HEK293 (cell line): ENCODE data around the gene USP22.
A peak's percentile ranks its signal among the peaks of the same experiment; 100 is the strongest.

Source experiments
- CTCF ChIA-PET: fragments of 350-600 bp; formaldehyde crosslinking; extraction: SDS; loops from one replicate; lab custom pipeline; 2021; ENCODE audit warnings: antibody characterized with exemption; lab: Yijun Ruan, JAX
- POLR2A ChIA-PET: fragments of 300-600 bp; formaldehyde crosslinking; extraction: SDS; loops from one replicate; lab custom pipeline; 2020; ENCODE audit warnings: antibody characterized with exemption, inconsistent platforms; lab: Yijun Ruan, JAX
- H3K27ac ChIP-seq: fragments of 200-500 bp; sonication (Bioruptor generic); 2 replicates; pipeline ENCODE4 v1.5.1; 2014; ENCODE audit warnings: low read depth, low read length, control low read depth, inconsistent platforms; ENCODE audit errors: extremely low read depth
- H3K36me3 ChIP-seq, 2 experiments: fragments of 200-500 bp in 1 of 2; sonication (Bioruptor generic) in 1 of 2; 1 replicate in 1 of 2; 2 replicates in 1 of 2; pipeline ENCODE4 v1.5.1; 2014 to 2017; ENCODE audit warnings: inconsistent platforms in 2 of 2, low read length in 2 of 2; ENCODE audit not compliant: control insufficient read depth in 2 of 2, insufficient read depth in 1 of 2
- H3K4me1 ChIP-seq: fragments of 200-500 bp; sonication (Bioruptor generic); 2 replicates; pipeline ENCODE4 v1.5.1; 2014; ENCODE audit warnings: mild to moderate bottlenecking, low read length, inconsistent platforms; ENCODE audit not compliant: control insufficient read depth, insufficient read depth
- H3K4me3 ChIP-seq: 2 replicates; pipeline ENCODE4 v1.5.1; 2011; ENCODE audit warnings: low read depth, mild to moderate bottlenecking, control low read depth, low read length, moderate library complexity
- H3K9me3 ChIP-seq: fragments of 200-500 bp; sonication (Bioruptor generic); 2 replicates; pipeline ENCODE4 v1.5.1; 2014; ENCODE audit warnings: low read depth, low read length, inconsistent platforms; ENCODE audit not compliant: control insufficient read depth, insufficient read depth
- GFI1B ChIP-seq: fragments of 450-650 bp; formaldehyde crosslinking; IDR thresholded peaks from 2 replicates; pipeline ENCODE4 v1.5.1; 2016; ENCODE audit warnings: missing biosample characterization, missing genetic modification characterization
- GLI4 ChIP-seq: fragments of 450-650 bp; formaldehyde crosslinking; IDR thresholded peaks from 2 replicates; pipeline ENCODE4 v1.5.1; 2016; ENCODE audit warnings: missing biosample characterization, missing genetic modification characterization
- INSM2 ChIP-seq: fragments of 450-650 bp; formaldehyde crosslinking; IDR thresholded peaks from 2 replicates; pipeline ENCODE4 v1.5.1; 2016; ENCODE audit warnings: missing biosample characterization, missing genetic modification characterization
- KLF10 ChIP-seq: fragments of 450-650 bp; IDR thresholded peaks from 2 replicates; pipeline ENCODE4 v1.5.1; 2018; ENCODE audit warnings: missing biosample characterization, mild to moderate bottlenecking, missing genetic modification characterization
- PRDM1 ChIP-seq: fragments of 450-650 bp; formaldehyde crosslinking; IDR thresholded peaks from 2 replicates; pipeline ENCODE4; 2016; ENCODE audit warnings: missing biosample characterization, missing genetic modification characterization
- TSHZ1 ChIP-seq: fragments of 450-650 bp; formaldehyde crosslinking; IDR thresholded peaks from 2 replicates; pipeline ENCODE4 v1.5.1; 2016; ENCODE audit warnings: missing biosample characterization, missing genetic modification characterization, borderline replicate concordance
- ZNF133 ChIP-seq: fragments of 450-650 bp; formaldehyde crosslinking; IDR thresholded peaks from 2 replicates; pipeline ENCODE4 v1.5.1; 2016; ENCODE audit warnings: missing biosample characterization, missing genetic modification characterization
- ZNF146 ChIP-seq: fragments of 450-650 bp; formaldehyde crosslinking; IDR thresholded peaks from 2 replicates; pipeline ENCODE4 v1.5.1; 2016; ENCODE audit warnings: missing biosample characterization, missing genetic modification characterization
- ZNF175 ChIP-seq: fragments of 450-650 bp; formaldehyde crosslinking; IDR thresholded peaks from 2 replicates; pipeline ENCODE4 v1.5.1; 2016; ENCODE audit warnings: missing biosample characterization, missing genetic modification characterization
- ZNF214 ChIP-seq: fragments of 450-650 bp; formaldehyde crosslinking; IDR thresholded peaks from 2 replicates; pipeline ENCODE4 v1.5.1; 2017; ENCODE audit warnings: missing biosample characterization, mild to moderate bottlenecking, missing genetic modification characterization, borderline replicate concordance
- ZNF266 ChIP-seq: fragments of 450-650 bp; formaldehyde crosslinking; IDR thresholded peaks from 2 replicates; pipeline ENCODE4 v1.5.1; 2016; ENCODE audit warnings: missing biosample characterization, missing genetic modification characterization, low read depth
- ZNF280D ChIP-seq: fragments of 450-650 bp; formaldehyde crosslinking; IDR thresholded peaks from 2 replicates; pipeline ENCODE4 v1.5.1; 2016; ENCODE audit warnings: missing biosample characterization, missing genetic modification characterization
- ZNF580 ChIP-seq: fragments of 450-650 bp; formaldehyde crosslinking; IDR thresholded peaks from 2 replicates; pipeline ENCODE4 v1.5.1; 2016; ENCODE audit warnings: missing biosample characterization, missing genetic modification characterization
- ZNF596 ChIP-seq: fragments of 450-650 bp; IDR thresholded peaks from 2 replicates; pipeline ENCODE4 v1.5.0; 2018; ENCODE audit warnings: missing biosample characterization, mild to moderate bottlenecking, missing genetic modification characterization, moderate library complexity
- ZNF677 ChIP-seq: fragments of 450-650 bp; IDR thresholded peaks from 2 replicates; pipeline ENCODE4 v1.5.0; 2018; ENCODE audit warnings: missing biosample characterization, mild to moderate bottlenecking, missing genetic modification characterization, moderate library complexity

The USP22 gene

GRCh38 chr17:20986767-20987510, 55.9 kb downstream of the USP22 start:
- H3K9me3 ChIP-seq = no peaks in the 10 kb centered on the region
- TF ChIP-seq ZNF596 (no peak), PRDM1 (no peak), ZNF146 (tag by site-specific recombination) (peak; percentile 98), ZNF677 (tag by site-specific recombination) (no peak), ZNF266 (tag by site-specific recombination) (no peak), GFI1B (tag by site-specific recombination) (no peak), TSHZ1 (tag by site-specific recombination) (no peak), ZNF133 (tag by site-specific recombination) (no peak), GLI4 (tag by site-specific recombination) (no peak), ZNF214 (tag by site-specific recombination) (no peak), INSM2 (tag by site-specific recombination) (no peak), ZNF580 (tag by site-specific recombination) (no peak), KLF10 (tag by site-specific recombination) (no peak), ZNF280D (tag by site-specific recombination) (peak; percentile 13; the same call in 1 of the 2 replicates)
- H3K27ac ChIP-seq = no peak overlapping the region
- no peak overlapping the region for H3K4me3 ChIP-seq
- no peaks in the 10 kb centered on the region for H3K36me3 ChIP-seq
- POLR2A ChIA-PET = no interaction called here
- CTCF ChIA-PET = interaction anchor here (0.7 to 1.6 kb wide), 3 partner anchors 23 to 185 kb away, joined by 3 to 5 read pairs (median 4); no protein-coding TSS in a partner anchor
- no peaks in the 10 kb centered on the region for H3K4me1 ChIP-seq

- POLR2A ChIA-PET = no interaction called here
- TF ChIP-seq ZNF175 = no peak
- TF ChIP-seq, all 188 proteins: peak for 0
- H3K27ac ChIP-seq = no peak overlapping the region
- no peaks in the 10 kb centered on the region for H3K4me1 ChIP-seq
- CTCF ChIA-PET = no interaction called here
- H3K9me3 ChIP-seq = no peaks in the 10 kb centered on the region
- H3K4me3 ChIP-seq = no peak overlapping the region
- H3K36me3 ChIP-seq = no peaks in the 10 kb centered on the region
Measured at GRCh38 chr17:20983359-20983637, 59.5 kb downstream of the USP22 start.
